Erythroblast (primary cell): Measurements from ENCODE around the gene ELOVL2.

Experiments
- GATA1 ChIP-seq: IDR thresholded peaks from 2 replicates; pipeline ENCODE4 v1.6.1; 2011; ENCODE audit warnings: low read depth, mild to moderate bottlenecking, control low read depth, low read length, moderate library complexity
- POLR2A ChIP-seq: IDR thresholded peaks from 2 replicates; pipeline ENCODE4 v1.6.1; 2011; ENCODE audit warnings: mild to moderate bottlenecking, low read length

GRCh38 chr6:10970731-10971130 lies 73.4 kb downstream of the ELOVL2 start:
- TF ChIP-seq POLR2A: no peak
- no peak for TF ChIP-seq GATA1
